Occipital lobe (tissue), 2 donors: ENCODE data around the gene PODNL1. TPM values are rescaled to one million over a fixed set of nuclear protein-coding genes. Genes with fewer than 3 reads are reported as not detected.

Experiments
- DNase-seq: peaks from one replicate; lab custom pipeline; 2025; lab: John Stamatoyannopoulos, UW
- total RNA-seq: library from RNA; depleted of rRNA; stranded (reverse); fragments of >200 nt; gene quantifications from one replicate; pipeline ENCODE4 v1.2.3, GENCODE V29; 2014

The PODNL1 gene, protein sequence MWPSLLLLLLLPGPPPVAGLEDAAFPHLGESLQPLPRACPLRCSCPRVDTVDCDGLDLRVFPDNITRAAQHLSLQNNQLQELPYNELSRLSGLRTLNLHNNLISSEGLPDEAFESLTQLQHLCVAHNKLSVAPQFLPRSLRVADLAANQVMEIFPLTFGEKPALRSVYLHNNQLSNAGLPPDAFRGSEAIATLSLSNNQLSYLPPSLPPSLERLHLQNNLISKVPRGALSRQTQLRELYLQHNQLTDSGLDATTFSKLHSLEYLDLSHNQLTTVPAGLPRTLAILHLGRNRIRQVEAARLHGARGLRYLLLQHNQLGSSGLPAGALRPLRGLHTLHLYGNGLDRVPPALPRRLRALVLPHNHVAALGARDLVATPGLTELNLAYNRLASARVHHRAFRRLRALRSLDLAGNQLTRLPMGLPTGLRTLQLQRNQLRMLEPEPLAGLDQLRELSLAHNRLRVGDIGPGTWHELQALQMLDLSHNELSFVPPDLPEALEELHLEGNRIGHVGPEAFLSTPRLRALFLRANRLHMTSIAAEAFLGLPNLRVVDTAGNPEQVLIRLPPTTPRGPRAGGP
- total RNA-seq, result not detected

DNA sequence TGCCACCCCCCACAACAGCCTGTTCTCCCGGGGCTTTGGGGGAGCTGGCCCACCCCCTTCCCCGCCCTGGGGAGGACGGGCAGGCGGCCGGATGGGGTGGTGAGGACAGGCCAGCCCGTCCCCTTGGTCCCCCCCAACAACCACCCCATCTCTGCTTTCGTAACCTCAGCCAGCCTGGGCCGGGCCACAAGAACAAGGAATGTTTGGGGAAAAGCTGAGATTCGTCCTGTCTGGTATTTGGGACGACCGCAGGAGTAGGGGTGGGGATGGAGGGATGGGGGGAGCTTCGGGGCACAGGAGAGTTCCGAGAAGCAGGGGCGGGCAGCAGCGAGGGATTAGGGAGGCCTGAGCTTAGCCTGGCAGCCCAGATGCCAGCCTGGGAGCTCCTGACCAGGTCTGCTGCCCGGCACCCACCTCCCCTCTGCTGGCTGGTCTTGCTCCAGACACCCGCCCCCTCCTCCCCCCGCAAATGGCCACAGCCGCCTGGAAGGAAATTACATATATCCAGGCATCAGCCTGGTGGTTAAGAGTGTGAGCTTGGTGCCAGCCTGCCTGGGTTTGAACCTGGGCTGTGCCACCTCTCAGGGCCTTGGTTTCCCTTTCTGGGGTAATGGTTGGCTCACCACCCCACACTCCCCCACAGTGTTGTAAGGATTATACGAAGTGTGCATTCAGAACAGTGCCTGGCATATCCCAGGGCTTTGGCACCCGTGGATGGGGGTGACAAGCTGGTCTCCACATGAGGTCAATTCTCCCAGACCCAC, at the start of gene PODNL1:
TSS of gene PODNL1 (minus strand) at position 117 of the 764 bp plus-strand sequence. CDS start 236 bp downstream, outside the sequence.
- DNase-seq, result no peak

DNA sequence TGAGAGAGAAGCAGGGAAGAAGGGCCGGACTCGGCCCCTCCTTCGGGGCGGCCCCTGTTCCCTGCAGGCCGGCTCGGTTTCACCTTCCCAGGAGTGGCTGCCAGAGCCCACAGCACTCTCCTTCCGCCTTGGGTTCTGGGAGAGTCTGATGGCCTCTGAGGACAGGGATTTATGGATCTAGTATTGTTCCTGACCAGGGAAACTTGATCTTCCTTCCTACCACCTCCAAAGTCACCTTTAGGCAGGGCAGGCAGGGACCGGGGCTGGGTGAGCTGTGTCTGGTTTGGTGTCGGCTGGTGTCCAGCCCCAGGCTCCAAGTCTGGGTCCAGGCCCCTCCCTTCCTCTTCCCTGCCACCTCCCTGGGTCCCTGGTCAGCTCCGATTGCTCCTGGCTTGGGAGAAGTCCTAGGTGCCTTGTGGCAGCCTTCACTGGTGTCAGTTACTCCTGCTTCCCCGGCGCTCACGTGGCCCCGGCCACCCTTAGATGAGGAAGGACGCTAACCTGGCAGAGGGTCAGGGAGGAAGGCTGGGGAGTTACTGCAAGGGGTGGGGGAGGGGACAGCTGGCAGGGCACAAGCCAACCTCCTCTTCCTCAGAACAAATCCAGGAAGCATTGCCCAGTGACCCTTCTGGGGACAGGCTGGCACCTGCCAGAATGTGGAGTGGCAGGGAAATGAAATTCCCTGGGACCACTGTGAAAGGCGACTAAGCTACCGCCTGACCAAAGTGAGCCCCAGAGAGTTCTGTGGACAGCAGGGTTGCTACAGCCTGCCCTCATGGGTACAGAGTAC, 49.1 kb upstream of the PODNL1 start:
- DNase-seq, result no peak

DNA sequence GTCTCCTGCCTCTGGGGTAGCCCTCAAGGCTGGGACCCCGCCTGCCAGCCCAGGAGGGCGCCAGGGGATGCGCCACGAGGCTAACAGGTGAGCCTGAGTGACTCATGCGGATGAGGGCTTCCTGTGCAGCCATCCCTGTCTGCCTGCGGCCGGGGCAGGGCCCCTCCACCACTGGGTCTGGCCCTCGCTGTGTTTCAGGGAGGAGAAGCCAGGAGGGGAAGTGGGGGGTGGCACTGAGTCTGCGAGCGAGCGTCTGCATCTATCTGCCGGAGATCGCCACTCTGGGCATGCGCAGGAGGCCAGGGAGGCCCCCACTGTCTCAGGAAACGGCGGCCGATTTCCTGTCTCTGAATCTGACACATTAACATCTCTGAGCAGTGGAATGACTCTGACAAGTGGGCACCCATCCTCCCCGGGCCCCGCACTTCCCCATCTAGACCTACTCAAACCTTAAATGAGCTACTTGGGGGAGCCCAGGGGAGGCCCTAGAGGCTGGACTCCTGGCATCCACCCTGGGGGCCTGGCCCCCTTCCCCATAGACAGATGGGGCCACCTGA, 48.2 kb upstream of the PODNL1 start:
- peak; percentile 55 for DNase-seq

DNA sequence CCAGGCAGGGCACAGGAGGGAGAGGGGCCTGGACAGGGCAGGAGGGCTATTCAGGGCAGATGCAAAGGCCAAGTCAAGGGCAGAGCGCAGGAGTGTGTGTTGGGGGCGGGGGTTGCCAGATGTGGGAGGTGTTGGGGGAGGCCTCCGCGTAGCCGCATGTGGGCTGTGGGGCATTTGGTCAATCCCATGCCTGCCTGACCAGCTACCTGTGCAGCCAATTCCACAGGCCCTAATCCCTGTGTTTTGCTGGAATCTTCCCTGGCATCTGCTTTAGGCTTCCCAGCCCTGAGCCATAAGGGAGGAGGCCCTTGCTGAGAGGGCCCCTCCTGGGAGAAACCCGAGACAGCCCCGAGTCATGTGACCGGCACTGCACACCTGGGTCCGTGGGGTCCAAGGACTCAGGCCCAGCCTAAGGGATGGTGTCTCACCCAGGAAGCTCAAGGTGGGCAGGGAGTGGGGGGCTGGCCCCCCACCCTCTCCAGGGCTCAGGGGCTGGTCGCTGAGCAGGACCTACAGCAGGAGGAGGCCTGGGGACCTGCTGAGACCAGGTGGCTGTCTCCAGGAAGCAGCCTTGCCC, 47.6 kb upstream of the PODNL1 start:
- no peak for DNase-seq

DNA sequence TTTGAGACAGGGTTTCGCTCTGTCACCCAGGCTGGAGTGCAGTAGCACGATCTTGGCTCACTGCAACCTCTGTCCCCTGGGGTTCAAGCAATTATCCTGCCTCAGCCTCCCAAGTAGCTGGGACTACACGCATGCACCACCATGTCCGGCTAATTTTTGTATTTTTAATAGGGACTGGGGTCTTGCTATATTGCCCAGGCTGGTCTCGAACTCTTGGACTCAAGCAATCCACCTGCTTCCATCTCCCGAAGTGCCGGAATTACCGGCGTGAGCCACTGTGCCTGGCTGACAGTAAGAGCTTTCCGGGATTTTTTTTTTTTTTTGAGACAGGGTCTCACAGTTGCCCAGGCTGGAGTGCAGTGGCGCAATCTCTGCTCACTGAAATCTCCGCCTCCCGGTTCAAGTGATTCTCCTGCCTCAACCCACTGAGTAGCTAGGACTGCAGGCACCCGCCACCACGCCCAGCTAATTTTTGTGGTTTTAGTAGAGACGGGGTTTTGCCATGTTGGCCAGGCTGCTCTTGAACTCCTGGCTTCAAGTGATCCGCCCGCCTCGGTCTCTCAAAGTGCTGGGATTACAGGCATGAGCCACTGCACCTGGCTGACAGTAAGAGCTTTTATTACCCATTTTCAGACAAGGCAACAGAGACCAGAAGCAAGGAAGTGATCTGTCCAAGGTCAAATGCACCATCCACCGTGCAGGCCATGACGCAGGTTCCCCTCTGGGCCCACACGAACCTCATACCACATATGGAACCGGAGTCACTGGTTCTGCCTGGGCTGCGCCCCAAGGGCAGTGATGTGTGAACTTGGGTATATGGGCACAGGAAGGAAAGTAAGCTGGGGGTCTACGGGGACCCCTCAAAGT, 46.9 kb upstream of the PODNL1 start:
- no peak for DNase-seq

DNA sequence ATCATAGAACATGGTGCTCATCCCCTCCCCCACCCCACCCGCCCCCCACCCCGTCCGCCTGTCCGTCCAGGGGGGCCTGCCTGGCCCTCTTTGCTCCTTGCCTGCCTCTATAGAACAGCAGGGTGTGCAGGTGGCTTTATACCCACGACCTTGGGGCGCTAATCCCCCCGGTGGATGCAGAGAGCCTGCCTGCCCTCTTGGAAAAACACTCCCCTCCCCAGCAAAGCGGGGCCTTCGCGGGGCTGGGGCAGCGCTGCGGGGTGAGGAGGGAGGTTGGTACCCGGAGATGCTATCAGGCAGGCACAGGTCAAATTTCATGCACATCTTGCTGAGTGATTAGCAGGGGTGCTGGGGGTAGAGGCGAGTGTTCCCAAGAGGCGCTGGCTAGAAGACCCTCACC, 46.0 kb upstream of the PODNL1 start:
- DNase-seq, result no peak

DNA sequence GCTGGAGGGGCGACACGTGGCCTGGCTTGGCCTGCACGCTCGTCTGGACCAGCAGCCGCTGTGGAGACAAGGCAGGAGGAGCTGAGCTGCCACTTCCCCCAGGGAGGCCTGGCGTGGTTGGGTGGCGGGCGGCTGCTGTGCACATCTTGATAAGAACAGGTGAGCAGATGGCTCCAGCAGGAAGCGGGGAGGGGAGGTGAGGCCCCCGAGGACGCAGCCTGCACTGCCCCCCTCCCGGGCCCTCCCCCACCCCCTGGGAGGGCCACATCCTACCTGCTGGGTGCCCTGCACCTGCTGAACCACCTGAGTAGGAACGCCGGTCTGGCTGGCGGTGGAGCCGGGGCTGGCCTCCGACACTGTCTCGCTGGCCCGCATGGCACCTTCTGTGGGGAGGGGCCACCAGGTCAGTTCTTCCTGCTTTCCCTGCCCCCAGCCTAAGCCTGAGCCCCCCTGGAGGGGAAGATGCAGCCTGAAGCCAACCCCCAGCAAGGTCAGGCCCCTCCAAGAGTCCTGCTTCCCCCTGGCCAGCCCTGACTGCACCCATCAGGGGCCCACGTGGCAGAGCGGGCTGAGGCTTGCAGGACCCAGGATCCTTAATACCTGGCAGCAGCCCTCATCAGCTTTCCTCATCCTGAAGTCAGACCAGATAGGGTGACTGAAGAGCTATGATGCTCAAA, 45.1 kb upstream of the PODNL1 start:
- no peak for DNase-seq

DNA sequence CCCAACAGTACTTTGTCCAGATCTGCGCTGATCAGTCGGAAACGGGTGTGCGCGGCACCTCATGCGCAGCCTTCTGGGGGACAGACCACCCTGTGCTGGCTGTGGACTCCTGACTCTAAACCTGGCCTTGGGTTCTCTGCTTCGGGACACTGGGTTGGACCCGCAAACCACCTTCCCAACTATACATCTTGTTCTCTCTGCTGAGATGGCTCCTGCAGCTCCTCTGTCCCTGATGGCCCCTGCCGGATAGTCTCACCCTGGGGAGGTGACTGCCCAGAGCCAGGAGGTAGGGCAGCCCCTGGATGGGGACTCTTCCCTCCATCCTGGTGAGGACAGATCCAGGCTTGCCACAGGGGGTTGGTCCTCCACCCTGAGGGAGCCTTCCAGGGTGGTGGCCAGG, 44.6 kb upstream of the PODNL1 start:
- no peak for DNase-seq

DNA sequence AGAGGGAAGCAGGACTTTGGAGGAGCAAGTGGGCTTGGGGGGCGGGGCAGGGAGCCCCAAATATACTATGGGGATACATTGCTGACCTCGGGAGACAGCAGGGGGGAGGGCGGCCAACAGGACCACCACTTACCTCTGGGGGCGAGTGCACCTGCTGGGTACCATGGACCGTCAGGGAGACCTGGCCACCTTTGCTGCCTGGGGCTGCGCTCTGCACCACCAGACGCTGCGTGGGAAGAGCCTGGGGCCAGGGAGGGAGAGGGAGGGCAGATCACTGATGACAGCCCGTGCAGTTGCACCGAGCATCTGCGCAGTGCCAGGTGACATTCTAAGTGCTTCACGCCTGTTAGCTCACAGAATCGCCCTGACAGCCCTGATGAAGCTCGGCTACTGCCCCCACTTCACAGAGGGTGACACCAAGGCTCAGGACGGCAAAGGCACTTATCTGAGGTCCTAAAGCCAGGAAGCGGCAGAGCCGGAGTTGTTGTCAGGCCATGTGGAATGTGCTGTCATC, 43.8 kb upstream of the PODNL1 start:
- no peak for DNase-seq

DNA sequence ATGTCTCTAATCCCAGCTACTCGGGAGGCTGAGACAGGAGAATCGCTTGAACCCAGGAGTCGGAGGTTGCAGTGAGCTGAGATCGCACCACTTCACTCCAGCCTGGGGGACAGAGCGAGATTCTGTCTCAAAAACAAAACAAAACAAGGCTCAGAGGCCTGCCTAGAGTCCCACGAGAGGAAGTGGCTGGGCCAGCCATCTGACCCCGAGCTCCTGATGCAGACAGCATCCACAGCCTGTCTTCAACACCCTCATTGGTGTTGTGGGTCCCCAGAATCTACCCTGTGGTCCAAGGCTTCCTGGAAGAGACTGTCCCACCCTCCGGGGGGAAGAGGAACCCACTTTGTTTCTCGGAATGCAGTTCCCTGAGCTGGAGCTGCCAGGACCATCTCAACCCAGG, 43.2 kb upstream of the PODNL1 start:
- no peak for DNase-seq

DNA sequence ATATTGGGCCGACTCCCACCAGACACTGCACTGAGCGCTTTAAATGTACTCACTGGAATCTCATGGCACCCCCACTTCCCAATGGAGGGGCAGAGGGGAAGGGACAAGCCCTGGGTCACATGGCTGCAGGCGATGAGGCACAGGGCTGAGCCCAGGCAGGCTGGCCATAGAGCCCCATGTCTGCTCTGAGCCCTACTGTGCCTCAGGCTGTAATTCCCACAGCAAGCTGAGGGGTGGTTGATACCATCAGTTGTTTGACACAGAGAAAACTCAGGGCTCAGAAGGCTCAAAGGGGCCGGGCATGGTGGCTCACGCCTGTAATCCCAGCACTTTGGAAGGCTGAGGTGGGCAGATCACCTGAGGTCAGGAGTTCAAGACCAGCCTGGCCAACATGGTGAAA, 42.8 kb upstream of the PODNL1 start:
- no peak for DNase-seq

DNA sequence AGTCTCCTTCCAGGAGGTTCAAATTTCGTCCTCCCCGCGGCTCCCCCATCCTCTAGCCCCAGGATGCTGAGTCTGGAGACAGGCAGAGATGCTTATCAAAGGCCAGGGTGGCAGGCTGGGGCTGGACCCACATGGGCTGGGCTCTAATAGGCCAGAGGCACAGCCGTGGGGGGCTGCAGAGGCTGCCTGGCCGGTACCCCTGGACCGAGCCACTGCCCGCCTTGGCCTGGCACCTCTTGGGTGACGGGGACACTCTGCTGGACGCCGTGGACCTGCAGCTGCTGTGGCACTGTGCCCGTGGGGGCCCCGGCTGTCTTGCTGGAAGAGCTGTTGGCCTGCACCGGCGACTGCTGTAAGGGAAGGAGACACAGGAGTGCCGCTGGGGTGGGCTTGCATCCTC, 42.1 kb upstream of the PODNL1 start:
- DNase-seq, result no peak

DNA sequence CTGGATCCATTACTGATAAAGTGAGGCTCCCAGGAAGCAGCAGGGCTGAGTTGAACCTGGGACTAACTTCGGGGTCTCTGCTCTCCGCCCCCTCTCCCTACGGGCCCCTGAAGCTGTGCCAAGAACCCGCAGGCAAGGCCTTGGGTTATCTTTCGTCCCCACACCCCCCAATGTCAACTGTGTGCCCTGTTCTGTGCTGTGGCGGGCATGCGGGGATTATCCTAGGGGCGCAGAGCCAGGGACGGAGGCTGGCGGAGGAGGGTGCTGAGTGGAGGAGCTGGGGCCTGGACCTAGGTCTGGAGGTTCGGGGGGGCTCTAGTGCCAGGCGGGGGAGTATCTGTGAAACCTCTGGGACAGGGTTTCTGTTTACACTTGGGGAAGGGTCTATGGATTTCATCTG, 41.5 kb upstream of the PODNL1 start:
- no peak for DNase-seq

DNA sequence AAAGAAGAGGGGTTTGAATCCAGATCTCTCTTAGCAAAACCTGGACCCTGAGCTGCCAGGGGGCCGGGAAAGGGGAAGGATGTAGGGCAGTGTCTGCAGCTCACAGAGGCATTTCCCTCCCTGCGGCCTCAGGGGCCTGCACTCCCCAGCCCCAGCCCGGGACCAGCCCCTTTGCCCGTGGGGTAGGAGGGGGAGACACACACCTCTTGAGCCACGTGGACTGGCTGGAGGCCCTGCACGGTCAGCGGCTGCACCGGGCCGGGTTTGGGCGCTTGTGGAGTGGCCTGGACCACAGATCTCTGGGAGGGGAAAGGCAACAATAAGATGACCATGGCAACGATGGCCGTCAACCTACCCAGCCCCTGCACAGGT, 41.0 kb upstream of the PODNL1 start:
- DNase-seq, result no peak

DNA sequence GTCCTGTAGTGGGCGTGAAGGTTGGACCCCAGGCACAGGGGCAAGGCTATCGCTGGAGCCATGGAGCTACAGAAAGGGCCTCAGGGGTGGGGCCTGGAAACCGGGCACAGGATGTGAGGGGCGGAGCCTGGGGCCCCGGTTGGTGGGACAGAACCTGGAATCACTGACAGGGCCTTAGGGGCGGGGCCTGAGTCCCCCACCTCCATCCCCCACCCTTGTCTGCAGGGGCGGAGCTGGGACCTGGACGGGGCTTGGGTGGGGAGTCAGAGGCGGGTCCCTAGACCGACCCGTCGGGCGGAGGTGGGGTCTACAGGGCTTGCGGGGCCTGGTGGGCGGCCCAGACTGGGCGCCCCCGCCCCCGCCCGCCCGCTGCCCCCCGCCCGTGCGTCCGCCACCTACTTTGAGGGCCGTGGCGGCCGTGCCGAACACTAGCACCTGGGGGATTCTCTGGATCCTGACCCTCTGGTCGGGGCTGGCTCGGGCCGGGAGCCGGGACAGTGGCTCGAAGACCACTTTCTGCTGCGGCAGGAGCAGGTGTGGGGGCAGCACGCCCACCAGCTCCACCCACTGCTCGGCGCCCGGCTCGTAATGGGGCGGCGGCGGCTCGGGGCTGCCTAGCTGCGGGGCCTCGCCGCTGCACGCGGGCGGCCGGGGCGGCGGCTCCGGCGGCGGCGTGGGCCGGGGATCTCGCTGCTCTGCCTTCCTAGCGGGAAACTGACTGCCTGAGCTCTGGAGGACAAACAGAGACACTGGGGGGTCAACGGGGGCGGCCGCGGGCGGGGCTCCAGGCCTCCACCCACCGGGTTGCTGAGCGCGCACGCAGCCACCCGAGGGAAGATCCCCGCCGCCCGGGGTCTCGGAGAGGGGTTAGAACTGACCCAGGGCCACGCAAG, 40.4 kb upstream of the PODNL1 start:
- no peak for DNase-seq

DNA sequence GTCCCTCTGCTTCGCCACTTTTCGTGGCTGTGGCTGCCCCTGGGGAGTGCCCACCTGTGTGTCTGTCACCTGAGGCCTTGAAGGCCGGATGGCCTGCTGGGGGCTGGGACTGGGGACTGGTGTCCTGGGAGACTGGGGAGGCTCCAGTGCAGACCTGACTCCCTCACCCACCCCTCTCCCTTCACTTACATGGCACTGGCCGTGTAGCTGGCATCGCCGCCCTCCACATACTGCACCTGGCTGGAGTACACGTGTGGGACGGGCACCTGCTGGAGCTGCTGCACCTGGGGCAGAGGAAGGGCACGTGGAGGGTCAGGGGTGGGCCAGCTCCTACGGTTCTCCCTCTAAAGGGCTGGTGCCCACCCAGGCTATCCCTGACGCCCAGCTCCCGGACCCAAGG, 39.6 kb upstream of the PODNL1 start:
- no peak for DNase-seq

DNA sequence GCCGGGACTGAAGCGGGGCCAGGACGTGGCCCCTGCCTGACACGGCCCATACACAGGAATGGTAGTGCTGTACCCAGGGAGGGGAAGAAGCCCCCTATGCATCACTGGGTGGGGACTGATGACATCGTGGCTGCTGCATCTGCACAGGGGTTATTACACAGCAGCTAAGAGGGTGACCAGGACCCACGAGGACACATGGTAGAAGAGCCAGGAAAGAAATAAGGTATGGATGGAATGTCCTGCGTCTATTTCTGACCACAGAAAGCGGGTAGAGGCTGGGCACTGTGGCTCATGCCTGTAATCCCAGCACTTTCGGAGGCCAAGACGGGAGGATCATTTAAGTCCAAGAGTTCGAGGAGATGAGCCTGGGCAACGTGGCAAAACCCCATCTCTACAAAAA, 38.2 kb upstream of the PODNL1 start:
- no peak for DNase-seq

DNA sequence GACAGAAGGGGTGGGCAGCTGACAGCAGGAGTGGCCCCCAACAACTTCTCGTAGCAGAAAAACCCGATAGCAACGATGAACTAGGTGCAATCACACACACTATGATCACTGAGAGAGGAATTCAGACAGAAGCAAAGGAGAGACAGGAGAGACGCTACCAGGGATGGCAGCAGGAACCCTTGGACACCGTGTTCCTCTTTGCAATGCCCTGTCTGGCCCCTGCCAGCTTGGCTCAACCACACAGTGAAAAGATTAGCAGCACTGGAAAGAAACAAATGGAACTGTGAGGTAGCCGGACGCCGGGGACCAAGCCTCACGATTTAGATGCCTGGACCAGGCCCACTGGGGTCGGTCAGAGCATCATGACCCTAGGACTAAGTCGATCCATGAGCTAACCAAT, 37.7 kb upstream of the PODNL1 start:
- no peak for DNase-seq
